Hepatocyte (in vitro differentiated cells): ENCODE data around the gene KIF26B. TPM values are rescaled to one million over a fixed set of nuclear protein-coding genes. Genes with fewer than 3 reads are reported as not detected.
A peak's percentile ranks its signal among the peaks of the same experiment; 100 is the strongest.

Experiments
- DNase-seq: peaks from one replicate; pipeline ENCODE4 v3.0.0-alpha.2; 2016; ENCODE audit warnings: low spot score
- H2AFZ ChIP-seq: fragments of 200-600 bp; sonication (generic); 2 replicates; pipeline ENCODE4 v1.6.0; 2016; ENCODE audit warnings: antibody characterized with exemption, mild to moderate bottlenecking
- H3K27ac ChIP-seq: fragments of 200-600 bp; sonication (generic); 2 replicates; pipeline ENCODE4 v1.5.1; 2016; ENCODE audit warnings: mild to moderate bottlenecking
- H3K27me3 ChIP-seq: fragments of 200-600 bp; sonication (generic); 2 replicates; pipeline ENCODE4 v1.6.1; 2016
- H3K36me3 ChIP-seq: fragments of 200-600 bp; sonication (generic); replicated peaks from 2 replicates; pipeline ENCODE4 v1.5.1; 2016; ENCODE audit warnings: low read depth; ENCODE audit not compliant: insufficient read depth
- H3K4me1 ChIP-seq: fragments of 200-600 bp; sonication (generic); 2 replicates; pipeline ENCODE4 v1.5.1; 2016; ENCODE audit warnings: mild to moderate bottlenecking, moderate library complexity; ENCODE audit not compliant: insufficient read depth
- H3K4me2 ChIP-seq: fragments of 200-600 bp; sonication (generic); 2 replicates; pipeline ENCODE4 v1.6.0; 2016
- H3K4me3 ChIP-seq: fragments of 200-600 bp; sonication (generic); 2 replicates; pipeline ENCODE4 v1.5.1; 2016; ENCODE audit warnings: mild to moderate bottlenecking
- H3K79me2 ChIP-seq: fragments of 200-600 bp; sonication (generic); 2 replicates; pipeline ENCODE4 v1.6.0; 2017; ENCODE audit warnings: mild to moderate bottlenecking
- H3K9me2 ChIP-seq: fragments of 200-600 bp; sonication (generic); replicated peaks from 2 replicates; pipeline ENCODE4 v1.6.0; 2017; ENCODE audit warnings: mild to moderate bottlenecking; ENCODE audit not compliant: insufficient read depth
- H3K9me3 ChIP-seq: fragments of 200-600 bp; sonication (generic); 2 replicates; pipeline ENCODE4 v1.5.1; 2016; ENCODE audit warnings: low read depth, mild to moderate bottlenecking
- H4K20me1 ChIP-seq: fragments of 200-600 bp; sonication (generic); 2 replicates; pipeline ENCODE4 v1.6.0; 2016; ENCODE audit warnings: mild to moderate bottlenecking; ENCODE audit not compliant: insufficient read depth, poor library complexity, severe bottlenecking
- EZH2 ChIP-seq: fragments of 200-600 bp; sonication (generic); IDR thresholded peaks from 2 replicates; pipeline ENCODE4 v1.6.1; 2016; ENCODE audit warnings: antibody characterized with exemption, mild to moderate bottlenecking, borderline replicate concordance
- EZH2phosphoT487 ChIP-seq: fragments of 200-600 bp; sonication (generic); IDR thresholded peaks from one replicate; pipeline ENCODE4 v1.6.1; 2018; ENCODE audit warnings: antibody characterized with exemption, mild to moderate bottlenecking, low read depth, moderate library complexity; ENCODE audit not compliant: unreplicated experiment, severe bottlenecking
- WGBS: methylation state at CpG from one replicate; pipeline ENCODE4 v1.1.6; 2016; ENCODE audit warnings: low lambda C conversion rate; ENCODE audit errors: missing lambda C conversion rate; 5-methylcytosine and 5-hydroxymethylcytosine counted together
- polyA plus RNA-seq: library from polyadenylated mRNA; unstranded; fragments of >200 nt; fragmentation: Nextera tagmentation; extraction: Ambion mirVana; gene quantifications from 2 replicates; pipeline ENCODE4 v1.2.1, GENCODE V29; 2016
- total RNA-seq: library from RNA; depleted of rRNA; stranded (reverse); fragments of >200 nt; gene quantifications from 2 replicates; pipeline ENCODE4 v1.2.3, GENCODE V29; 2014
- TF ChIP-seq, protein P1 (sequence below): fragments of 200-600 bp; sonication (generic); IDR thresholded peaks from 2 replicates; pipeline ENCODE4 v1.5.1; 2016; ENCODE audit warnings: antibody characterized with exemption, mild to moderate bottlenecking; ENCODE audit not compliant: poor library complexity

Gene KIF26B
- total and polyA plus RNA-seq, 2 experiments from 2014 or later: 12.7 to 21.6 TPM

DNA sequence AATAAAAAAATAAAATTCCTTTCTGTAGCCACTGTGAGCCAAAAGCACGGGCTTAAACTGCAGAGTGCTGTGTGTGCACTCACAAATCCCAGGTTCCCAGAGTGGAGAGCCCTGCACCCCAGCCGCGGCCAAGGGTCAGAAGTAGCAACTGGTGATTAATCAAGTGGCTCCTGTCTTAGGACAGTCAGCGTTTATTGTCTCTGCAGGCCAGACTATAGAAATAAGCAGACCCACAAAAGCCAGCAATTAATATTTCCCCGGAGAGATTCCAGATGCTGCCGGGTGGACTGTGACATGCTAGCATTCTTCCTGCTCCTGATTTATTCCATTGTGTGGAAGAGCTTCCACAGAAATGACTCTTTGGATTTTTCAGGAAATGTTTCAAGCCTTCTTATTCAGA is 412.2 kb downstream of the KIF26B start:
- no peaks in the 10 kb centered on the region for H3K9me2 ChIP-seq
- WGBS: 24% methylated on average over 6 of the region's 6 CpGs
- DNase-seq: peak; percentile 18
- H4K20me1 ChIP-seq: no peaks in the 10 kb centered on the region
- H3K27ac ChIP-seq: no peak overlapping the region
- H3K4me1 ChIP-seq: no peaks in the 10 kb centered on the region
- no peak overlapping the region for H3K4me2 ChIP-seq
- no peaks in the 10 kb centered on the region for H3K36me3 ChIP-seq
- H3K27me3 ChIP-seq: no peaks in the 10 kb centered on the region
- H3K79me2 ChIP-seq: no peaks in the 10 kb centered on the region
- H3K9me3 ChIP-seq: no peaks in the 10 kb centered on the region
- no peak overlapping the region for H2AFZ ChIP-seq
- TF ChIP-seq, protein P1, sequence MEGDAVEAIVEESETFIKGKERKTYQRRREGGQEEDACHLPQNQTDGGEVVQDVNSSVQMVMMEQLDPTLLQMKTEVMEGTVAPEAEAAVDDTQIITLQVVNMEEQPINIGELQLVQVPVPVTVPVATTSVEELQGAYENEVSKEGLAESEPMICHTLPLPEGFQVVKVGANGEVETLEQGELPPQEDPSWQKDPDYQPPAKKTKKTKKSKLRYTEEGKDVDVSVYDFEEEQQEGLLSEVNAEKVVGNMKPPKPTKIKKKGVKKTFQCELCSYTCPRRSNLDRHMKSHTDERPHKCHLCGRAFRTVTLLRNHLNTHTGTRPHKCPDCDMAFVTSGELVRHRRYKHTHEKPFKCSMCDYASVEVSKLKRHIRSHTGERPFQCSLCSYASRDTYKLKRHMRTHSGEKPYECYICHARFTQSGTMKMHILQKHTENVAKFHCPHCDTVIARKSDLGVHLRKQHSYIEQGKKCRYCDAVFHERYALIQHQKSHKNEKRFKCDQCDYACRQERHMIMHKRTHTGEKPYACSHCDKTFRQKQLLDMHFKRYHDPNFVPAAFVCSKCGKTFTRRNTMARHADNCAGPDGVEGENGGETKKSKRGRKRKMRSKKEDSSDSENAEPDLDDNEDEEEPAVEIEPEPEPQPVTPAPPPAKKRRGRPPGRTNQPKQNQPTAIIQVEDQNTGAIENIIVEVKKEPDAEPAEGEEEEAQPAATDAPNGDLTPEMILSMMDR: no peak
- no peak for TF ChIP-seq EZH2phosphoT487
- no peak for TF ChIP-seq EZH2
- no peak overlapping the region for H3K4me3 ChIP-seq

DNA sequence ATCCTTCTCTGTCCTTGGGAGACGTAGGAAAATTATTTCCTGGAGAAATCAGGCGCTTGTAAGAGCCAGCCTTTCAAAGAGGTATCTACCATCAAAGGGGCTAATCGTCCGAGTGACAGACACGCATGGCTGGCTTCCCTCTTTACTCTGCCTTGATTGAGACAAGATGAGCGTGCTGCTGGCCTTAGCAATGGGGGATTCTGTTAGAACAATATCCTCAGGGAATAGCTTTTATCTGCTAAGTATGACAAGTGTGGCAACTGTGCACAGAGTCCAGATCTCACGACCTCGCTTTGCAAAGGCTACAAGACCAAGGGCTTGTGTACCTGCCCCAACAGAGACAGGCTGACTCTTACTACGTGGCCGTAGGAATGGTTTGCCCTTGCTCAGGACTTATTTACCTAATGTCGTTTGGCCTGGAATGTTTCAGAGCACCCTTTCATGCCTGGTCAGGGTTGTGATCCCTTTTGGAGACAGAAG is 417.1 kb downstream of the KIF26B start:
- no peak for TF ChIP-seq EZH2phosphoT487
- TF ChIP-seq EZH2: no peak
- TF ChIP-seq, protein P1: no peak
- H3K27me3 ChIP-seq: no peaks in the 10 kb centered on the region
- no peak overlapping the region for H3K4me3 ChIP-seq
- H2AFZ ChIP-seq: no peak overlapping the region
- H4K20me1 ChIP-seq: no peaks in the 10 kb centered on the region
- no peaks in the 10 kb centered on the region for H3K36me3 ChIP-seq
- no peaks in the 10 kb centered on the region for H3K9me3 ChIP-seq
- no peak for DNase-seq
- H3K4me1 ChIP-seq: peaks cover 3% of the 10 kb centered on the region
- H3K79me2 ChIP-seq: no peaks in the 10 kb centered on the region
- WGBS: 58% methylated on average over 11 of the region's 11 CpGs
- no peak overlapping the region for H3K27ac ChIP-seq
- H3K9me2 ChIP-seq: no peaks in the 10 kb centered on the region
- H3K4me2 ChIP-seq: no peak overlapping the region

DNA sequence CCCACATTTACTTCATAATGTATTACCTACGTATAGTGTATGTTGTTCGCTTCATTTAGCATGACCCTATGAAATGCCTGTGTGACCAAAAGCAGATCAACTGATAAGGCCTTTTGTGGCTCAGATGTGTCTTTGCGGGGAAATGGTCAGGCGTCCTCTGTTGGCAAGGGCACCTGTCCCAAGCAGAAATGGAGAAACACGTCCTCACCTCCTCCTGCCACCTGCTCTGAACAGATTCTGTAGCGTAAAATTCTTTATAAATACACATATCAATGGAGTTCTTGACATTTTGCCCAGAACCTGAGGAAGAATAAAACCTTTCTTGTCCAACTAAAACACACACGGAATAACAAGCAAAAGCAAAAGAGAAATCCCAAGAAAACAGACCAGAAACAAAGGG is 417.9 kb downstream of the KIF26B start:
- H3K9me3 ChIP-seq: no peaks in the 10 kb centered on the region
- H3K27ac ChIP-seq: no peak overlapping the region
- H3K9me2 ChIP-seq: no peaks in the 10 kb centered on the region
- no peaks in the 10 kb centered on the region for H3K36me3 ChIP-seq
- H2AFZ ChIP-seq: no peak overlapping the region
- no peak overlapping the region for H3K4me3 ChIP-seq
- no peaks in the 10 kb centered on the region for H3K79me2 ChIP-seq
- TF ChIP-seq EZH2 (no peak), EZH2phosphoT487 (no peak)
- TF ChIP-seq, protein P1: no peak
- H3K4me1 ChIP-seq: peaks cover 3% of the 10 kb centered on the region
- H4K20me1 ChIP-seq: no peaks in the 10 kb centered on the region
- H3K4me2 ChIP-seq: no peak overlapping the region
- H3K27me3 ChIP-seq: no peaks in the 10 kb centered on the region
- WGBS: 88% methylated on average over 7 of the region's 7 CpGs
- DNase-seq: no peak

DNA sequence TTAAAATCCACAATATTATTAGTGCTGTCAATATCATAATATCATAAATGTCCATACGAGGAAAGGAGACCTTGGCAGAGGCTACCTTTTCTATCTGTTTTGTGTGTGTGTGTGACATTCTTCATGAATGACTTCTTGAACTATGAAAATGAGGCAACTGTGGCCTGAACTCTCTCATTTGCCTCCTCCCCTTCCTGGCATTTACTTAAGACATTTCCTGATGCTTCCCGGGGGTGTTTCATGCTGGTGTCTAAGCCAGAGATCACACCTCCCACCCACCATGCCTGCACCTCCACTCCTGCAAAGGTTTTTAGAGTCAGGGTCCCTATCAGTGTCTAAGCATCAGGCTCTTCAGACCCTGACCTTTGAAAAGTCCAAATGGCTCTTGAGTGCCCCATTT is 420.9 kb downstream of the KIF26B start:
- Histone ChIP-seq H3K4me1 (peaks cover 3% of the 10 kb centered on the region), H3K79me2 (no peaks in the 10 kb centered on the region), H2AFZ (no peak overlapping the region), H3K9me2 (no peaks in the 10 kb centered on the region), H3K4me2 (no peak overlapping the region), H3K27me3 (no peaks in the 10 kb centered on the region), H3K36me3 (no peaks in the 10 kb centered on the region), H3K9me3 (no peaks in the 10 kb centered on the region), H3K4me3 (no peak overlapping the region), H3K27ac (no peak overlapping the region), H4K20me1 (no peaks in the 10 kb centered on the region)
- DNase-seq: no peak
- TF ChIP-seq, protein P1: no peak
- TF ChIP-seq EZH2phosphoT487 (no peak), EZH2 (no peak)
- 60% methylated on average over 2 of the region's 2 CpGs for WGBS
